ENCODE results near the gene SLC25A5. TPM values are rescaled to one million over a fixed set of nuclear protein-coding genes. Genes with fewer than 3 reads are reported as not detected.
A peak's percentile ranks its signal among the peaks of the same experiment; 100 is the strongest.
"Not testable (repeated sequence)": the region's sequence is repeated elsewhere in the genome, so short reads cannot be mapped to it uniquely, and the experiment has no call there.

Gene SLC25A5
- total and polyA plus RNA-seq, 7 experiments from 2014 or later = 90.2 to 333 (median 183) TPM

DNA sequence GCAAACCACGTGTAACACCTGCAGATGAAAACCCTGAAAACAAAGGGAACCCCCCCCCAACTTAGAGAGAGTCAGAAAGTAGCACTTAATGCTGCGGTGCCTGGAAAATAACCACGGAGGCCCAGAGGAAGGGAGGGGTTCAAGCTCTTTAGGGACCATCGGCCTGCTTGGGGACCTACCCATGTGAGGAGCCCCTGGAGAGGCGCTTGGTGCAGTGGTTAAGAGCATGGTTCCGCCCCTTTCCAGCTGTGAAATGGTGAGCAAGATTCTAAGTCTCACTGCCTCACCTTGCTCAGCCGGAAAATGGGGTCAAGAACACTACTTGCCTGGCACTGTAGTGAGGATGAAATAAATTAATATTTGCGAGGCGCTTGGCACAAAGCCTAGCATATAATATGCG, 13.8 kb downstream of the SLC25A5 start:
- Histone ChIP-seq H3K4me3 (ENCODE audit: low read length) (peak overlapping the region; percentile 54), H3K27me3 (ENCODE audit: control insufficient read depth in 2 of 2, insufficient read depth in 2 of 2, low read length in 2 of 2) (no peaks in the 10 kb centered on the region), H3K4me1 (ENCODE audit: control insufficient read depth in 2 of 2, insufficient read depth in 2 of 2, low read length in 2 of 2) (peaks cover 0 to 4% of the 10 kb centered on the region in 2 donors), H3K36me3 (ENCODE audit: control insufficient read depth in 2 of 3, insufficient read depth in 3 of 3, low read length in 3 of 3) (no peaks in the 10 kb centered on the region), H3K9me3 (ENCODE audit: control insufficient read depth in 2 of 3, low read length in 3 of 3) (no peaks in the 10 kb centered on the region), H3K27ac (ENCODE audit: low read depth, low read length) (peak overlapping the region; percentile 16)
- Mint-ChIP-seq H3K4me1 (peaks cover 0 to 16% (median 6%) of the 10 kb centered on the region in 7 donors), H3K27ac (peak overlapping the region in 4 of 9 donors; percentile 51 to 85 (median 70)), H3K36me3 (no peaks in the 10 kb centered on the region), H3K4me3 (peak overlapping the region in 9 of 10 donors; percentile 65 to 89 (median 84)), H3K27me3 (no peaks in the 10 kb centered on the region), H3K9me3 (no peaks in the 10 kb centered on the region)
- ATAC-seq = no peak
- DNase-seq = no peak
- ChIA-PET POLR2A (interaction anchor here (0.9 to 2.1 kb wide), 4 partner anchors 11 to 30 kb away, joined by 4 to 8 read pairs (median 7); partner anchors contain the start of gene SLC25A5), CTCF (interaction anchor here (1.0 to 2.1 kb wide), 2 partner anchors 19 to 31 kb away, joined by 3 to 6 read pairs; no protein-coding TSS in a partner anchor)
- intact Hi-C loops (cut with micrococcal nuclease) = loop anchor here (1.0 to 10.0 kb wide), 3 partner anchors 13 to 763 kb away; partner anchors contain the start of gene SLC25A5 (in 1 of the 2)

GRCh38 chrX:119482481-119483480, 14.5 kb downstream of the SLC25A5 start:
- CTCF ChIA-PET = interaction anchor here (1.0 to 2.1 kb wide), 5 partner anchors 13 to 99 kb away, joined by 3 to 6 read pairs (median 3); no protein-coding TSS in a partner anchor

GRCh38 chrX:119486745-119487144, 18.5 kb downstream of the SLC25A5 start:
- no peaks in the 10 kb centered on the region for H3K9me3 Mint-ChIP-seq
- intact Hi-C loops (cut with micrococcal nuclease) = loop anchor here in 1 of 2 donors (10.0 kb wide), 1 partner anchor 758 kb away; no protein-coding TSS in a partner anchor
- DNase-seq (no peak), ATAC-seq (no peak)
- H3K27me3 ChIP-seq (ENCODE audit: control insufficient read depth in 2 of 2, insufficient read depth in 2 of 2, low read length in 2 of 2) = no peaks in the 10 kb centered on the region
- ChIA-PET CTCF (interaction anchor here (1.2 to 3.0 kb wide), 4 partner anchors 9 to 29 kb away, joined by 5 to 7 read pairs (median 6); no protein-coding TSS in a partner anchor), POLR2A (no interaction called here)
- H3K36me3 ChIP-seq (ENCODE audit: control insufficient read depth in 2 of 3, insufficient read depth in 3 of 3, low read length in 3 of 3) = no peaks in the 10 kb centered on the region
- peaks cover 0 to 12% (median 7%) of the 10 kb centered on the region in 7 donors for H3K4me1 Mint-ChIP-seq
- no peak overlapping the region for H3K27ac ChIP-seq (ENCODE audit: low read depth, low read length)
- H3K9me3 ChIP-seq (ENCODE audit: control insufficient read depth in 2 of 3, low read length in 3 of 3) = no peaks in the 10 kb centered on the region
- no peaks in the 10 kb centered on the region for H3K27me3 Mint-ChIP-seq
- H3K4me1 ChIP-seq (ENCODE audit: control insufficient read depth in 2 of 2, insufficient read depth in 2 of 2, low read length in 2 of 2) = peaks cover 0 to 4% of the 10 kb centered on the region in 2 donors
- H3K27ac Mint-ChIP-seq = no peak overlapping the region
- H3K4me3 ChIP-seq (ENCODE audit: low read length) = no peak overlapping the region
- H3K4me3 Mint-ChIP-seq = no peak overlapping the region
- H3K36me3 Mint-ChIP-seq = no peaks in the 10 kb centered on the region

More at GRCh38 chrX:119482481-119483480, 14.5 kb downstream of the SLC25A5 start:
- Histone ChIP-seq H3K27me3 (ENCODE audit: control insufficient read depth in 2 of 2, insufficient read depth in 2 of 2, low read length in 2 of 2) (no peaks in the 10 kb centered on the region), H3K4me1 (ENCODE audit: control insufficient read depth in 2 of 2, insufficient read depth in 2 of 2, low read length in 2 of 2) (peaks cover 0 to 4% of the 10 kb centered on the region in 2 donors), H3K36me3 (ENCODE audit: control insufficient read depth in 2 of 3, insufficient read depth in 3 of 3, low read length in 3 of 3) (no peaks in the 10 kb centered on the region), H3K9me3 (ENCODE audit: control insufficient read depth in 2 of 3, low read length in 3 of 3) (no peaks in the 10 kb centered on the region), H3K27ac (ENCODE audit: low read depth, low read length) (peak overlapping the region; percentile 16), H3K4me3 (ENCODE audit: low read length) (peak overlapping the region; percentile 54)
- DNase-seq (peak; percentile 41 to 66 (median 55)), ATAC-seq (peak; percentile 96)
- POLR2A ChIA-PET = interaction anchor here (0.9 to 2.1 kb wide), 5 partner anchors 12 to 30 kb away, joined by 3 to 8 read pairs (median 7); partner anchors contain the start of gene SLC25A5
- peak overlapping the region; percentile 65 to 89 (median 83) for H3K4me3 Mint-ChIP-seq
- intact Hi-C loops (cut with micrococcal nuclease) = loop anchor here (1.0 to 10.0 kb wide), 3 partner anchors 13 to 762 kb away; partner anchors contain the start of gene SLC25A5 (in 1 of the 2)
- no peaks in the 10 kb centered on the region for H3K27me3 Mint-ChIP-seq
- H3K4me1 Mint-ChIP-seq = peaks cover 0 to 16% (median 6%) of the 10 kb centered on the region in 7 donors
- H3K27ac Mint-ChIP-seq = peak overlapping the region in 8 of 9 donors; percentile 51 to 85 (median 70)
- no peaks in the 10 kb centered on the region for H3K9me3 Mint-ChIP-seq
- H3K36me3 Mint-ChIP-seq = no peaks in the 10 kb centered on the region

DNA sequence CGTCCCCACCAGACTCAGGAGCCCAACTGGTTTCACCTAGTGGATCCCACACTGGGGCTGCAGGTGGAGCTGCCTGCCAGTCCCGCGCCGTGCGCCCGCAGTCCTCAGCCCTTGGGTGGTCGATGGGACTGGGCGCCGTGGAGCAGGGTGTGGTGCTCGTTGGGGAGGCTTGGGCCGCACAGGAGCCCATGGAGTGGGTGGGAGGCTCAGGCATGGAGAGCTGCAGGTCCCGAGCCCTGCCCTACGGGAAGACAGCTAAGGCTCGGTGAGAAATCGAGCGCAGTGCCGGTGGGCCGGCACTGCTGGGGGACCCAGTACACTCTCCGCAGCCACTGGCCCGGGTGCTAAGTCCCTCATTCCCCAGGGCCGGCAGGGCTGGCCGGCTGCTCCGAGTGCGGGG, 19.5 kb downstream of the SLC25A5 start:
- H3K9me3 ChIP-seq (ENCODE audit: control insufficient read depth in 2 of 3, low read length in 3 of 3); H3K36me3 Mint-ChIP-seq; H3K4me1 Mint-ChIP-seq; H3K4me1 ChIP-seq (ENCODE audit: control insufficient read depth in 2 of 2, insufficient read depth in 2 of 2, low read length in 2 of 2); POLR2A ChIA-PET; H3K9me3 Mint-ChIP-seq; ATAC-seq; DNase-seq; H3K27ac Mint-ChIP-seq; H3K27me3 ChIP-seq (ENCODE audit: control insufficient read depth in 2 of 2, insufficient read depth in 2 of 2, low read length in 2 of 2); H3K36me3 ChIP-seq (ENCODE audit: control insufficient read depth in 2 of 3, insufficient read depth in 3 of 3, low read length in 3 of 3); H3K4me3 ChIP-seq (ENCODE audit: low read length); H3K27ac ChIP-seq (ENCODE audit: low read depth, low read length); H3K4me3 Mint-ChIP-seq; H3K27me3 Mint-ChIP-seq: not testable (repeated sequence)
- intact Hi-C loops (cut with micrococcal nuclease) = loop anchor here (1.0 to 10.0 kb wide), 4 partner anchors 15 to 757 kb away; no protein-coding TSS in a partner anchor
- CTCF ChIA-PET = interaction anchor here (1.2 to 3.0 kb wide), 3 partner anchors 8 to 25 kb away, joined by 5 to 7 read pairs (median 7); no protein-coding TSS in a partner anchor

GRCh38 chrX:119488749-119489148, 20.5 kb downstream of the SLC25A5 start:
- POLR2A ChIA-PET = interaction anchor here (1.7 kb wide), 1 partner anchor 15 kb away, joined by 6 read pairs; no protein-coding TSS in a partner anchor
- peak; percentile 54 for ATAC-seq
- no peaks in the 10 kb centered on the region for H3K27me3 Mint-ChIP-seq

More at GRCh38 chrX:119488749-119489148, 20.5 kb downstream of the SLC25A5 start:
- no peaks in the 10 kb centered on the region for H3K36me3 ChIP-seq (ENCODE audit: control insufficient read depth in 2 of 3, insufficient read depth in 3 of 3, low read length in 3 of 3)
- Mint-ChIP-seq H3K4me3 (no peak overlapping the region), H3K4me1 (peaks cover 0 to 7% (median 0%) of the 10 kb centered on the region in 7 donors), H3K9me3 (no peaks in the 10 kb centered on the region), H3K27ac (no peak overlapping the region), H3K36me3 (no peaks in the 10 kb centered on the region)
- CTCF ChIA-PET = interaction anchor here (0.5 to 3.0 kb wide), 7 partner anchors 13 to 606 kb away, joined by 3 to 7 read pairs (median 4); no protein-coding TSS in a partner anchor
- H3K4me1 ChIP-seq (ENCODE audit: control insufficient read depth in 2 of 2, insufficient read depth in 2 of 2, low read length in 2 of 2) = no peaks in the 10 kb centered on the region
- peak in 5 of 9 donors; percentile 14 to 41 (median 36) for DNase-seq
- intact Hi-C loops (cut with micrococcal nuclease) = loop anchor here (1.0 to 10.0 kb wide), 4 partner anchors 14 to 756 kb away; no protein-coding TSS in a partner anchor
- H3K27ac ChIP-seq (ENCODE audit: low read depth, low read length) = no peak overlapping the region
- no peaks in the 10 kb centered on the region for H3K27me3 ChIP-seq (ENCODE audit: control insufficient read depth in 2 of 2, insufficient read depth in 2 of 2, low read length in 2 of 2)
- H3K9me3 ChIP-seq (ENCODE audit: control insufficient read depth in 2 of 3, low read length in 3 of 3) = no peaks in the 10 kb centered on the region
- H3K4me3 ChIP-seq (ENCODE audit: low read length) = no peak overlapping the region
